Osteocyte (in vitro differentiated cells): Measurements from ENCODE around the gene USP34. TPM values are rescaled to one million over a fixed set of nuclear protein-coding genes. Genes with fewer than 3 reads are reported as not detected.
"Not testable (repeated sequence)": the region's sequence is repeated elsewhere in the genome, so short reads cannot be mapped to it uniquely, and the experiment has no call there.

Experiments
- DNase-seq: peaks from one replicate; pipeline ENCODE4 v3.0.0; 2021; ENCODE audit warnings: mixed read lengths; ENCODE audit not compliant: unreplicated experiment; ENCODE audit errors: extremely low spot score
- H3K27ac Mint-ChIP-seq: one replicate; pipeline ENCODE4 v1.8.0; 2021; ENCODE audit warnings: mild to moderate bottlenecking, mixed read lengths; ENCODE audit not compliant: unreplicated experiment
- H3K27me3 Mint-ChIP-seq: one replicate; pipeline ENCODE4 v1.8.0; 2021; ENCODE audit warnings: mixed read lengths; ENCODE audit not compliant: unreplicated experiment
- H3K36me3 Mint-ChIP-seq: one replicate; pipeline ENCODE4 v1.8.0; 2021; ENCODE audit warnings: mixed read lengths; ENCODE audit not compliant: unreplicated experiment
- H3K4me1 Mint-ChIP-seq: one replicate; pipeline ENCODE4 v1.8.0; 2021; ENCODE audit warnings: mixed read lengths; ENCODE audit not compliant: unreplicated experiment
- H3K4me3 Mint-ChIP-seq: one replicate; pipeline ENCODE4 v1.8.0; 2021; ENCODE audit warnings: mild to moderate bottlenecking, moderate library complexity, mixed read lengths; ENCODE audit not compliant: unreplicated experiment
- H3K9me3 Mint-ChIP-seq: one replicate; pipeline ENCODE4 v1.8.0; 2021; ENCODE audit warnings: mixed read lengths; ENCODE audit not compliant: unreplicated experiment
- total RNA-seq: library from RNA; stranded (reverse); gene quantifications from 2 replicates; pipeline ENCODE4 v1.2.1, GENCODE V29; 2021
- TF ChIP-seq, protein P1 (sequence below): fragments of 200-600 bp; sonication (generic); IDR thresholded peaks from 2 replicates; pipeline ENCODE4 v1.5.0; 2021; ENCODE audit warnings: antibody characterized with exemption, mild to moderate bottlenecking, moderate library complexity

Gene USP34
- total RNA-seq, 1 donor from 2014 or later = 111 TPM

DNA sequence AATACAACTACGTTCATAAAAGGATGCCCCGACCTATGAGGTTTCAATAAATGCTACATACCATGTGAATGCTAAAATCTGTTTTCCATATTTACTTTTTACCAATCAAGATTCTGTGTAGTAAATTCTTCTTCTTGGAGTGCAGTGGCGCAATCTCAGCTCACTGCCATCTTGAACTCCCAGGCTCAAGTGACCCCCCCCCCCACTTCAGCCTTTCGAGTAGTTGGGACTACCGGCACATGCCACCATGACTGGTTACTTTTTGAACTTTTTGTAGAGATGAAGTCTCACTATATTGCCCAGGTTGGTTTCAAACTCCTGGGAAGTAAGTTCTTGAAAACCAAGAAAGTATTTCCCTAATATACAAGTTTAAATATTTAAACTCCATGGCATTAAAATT lies 14.4 kb upstream of the USP34 start:
- H3K9me3 Mint-ChIP-seq = no peaks in the 10 kb centered on the region
- no peak overlapping the region for H3K27ac Mint-ChIP-seq
- peaks cover 52% of the 10 kb centered on the region for H3K36me3 Mint-ChIP-seq
- H3K4me1 Mint-ChIP-seq = no peaks in the 10 kb centered on the region
- H3K27me3 Mint-ChIP-seq = no peaks in the 10 kb centered on the region
- no peak for DNase-seq
- TF ChIP-seq, protein P1, sequence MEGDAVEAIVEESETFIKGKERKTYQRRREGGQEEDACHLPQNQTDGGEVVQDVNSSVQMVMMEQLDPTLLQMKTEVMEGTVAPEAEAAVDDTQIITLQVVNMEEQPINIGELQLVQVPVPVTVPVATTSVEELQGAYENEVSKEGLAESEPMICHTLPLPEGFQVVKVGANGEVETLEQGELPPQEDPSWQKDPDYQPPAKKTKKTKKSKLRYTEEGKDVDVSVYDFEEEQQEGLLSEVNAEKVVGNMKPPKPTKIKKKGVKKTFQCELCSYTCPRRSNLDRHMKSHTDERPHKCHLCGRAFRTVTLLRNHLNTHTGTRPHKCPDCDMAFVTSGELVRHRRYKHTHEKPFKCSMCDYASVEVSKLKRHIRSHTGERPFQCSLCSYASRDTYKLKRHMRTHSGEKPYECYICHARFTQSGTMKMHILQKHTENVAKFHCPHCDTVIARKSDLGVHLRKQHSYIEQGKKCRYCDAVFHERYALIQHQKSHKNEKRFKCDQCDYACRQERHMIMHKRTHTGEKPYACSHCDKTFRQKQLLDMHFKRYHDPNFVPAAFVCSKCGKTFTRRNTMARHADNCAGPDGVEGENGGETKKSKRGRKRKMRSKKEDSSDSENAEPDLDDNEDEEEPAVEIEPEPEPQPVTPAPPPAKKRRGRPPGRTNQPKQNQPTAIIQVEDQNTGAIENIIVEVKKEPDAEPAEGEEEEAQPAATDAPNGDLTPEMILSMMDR = no peak
- H3K4me3 Mint-ChIP-seq = no peak overlapping the region

DNA sequence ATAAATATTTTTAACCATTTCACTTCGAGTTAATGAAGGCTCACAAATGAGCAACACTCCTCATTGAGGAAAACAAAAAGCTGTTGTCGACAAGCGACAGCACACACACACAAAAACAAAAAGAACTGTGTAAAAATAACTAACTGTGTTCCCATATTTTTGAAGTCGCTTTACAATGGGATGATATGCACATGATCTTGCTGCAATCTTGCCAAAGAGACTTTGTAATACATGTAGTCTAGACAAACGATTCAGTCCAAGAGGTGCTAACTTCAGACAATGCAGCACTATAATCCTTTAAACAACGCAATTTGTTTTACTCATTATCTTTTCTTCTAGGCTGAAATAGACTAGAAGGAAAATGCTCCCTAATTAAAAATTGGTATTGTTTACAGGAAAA lies 7.2 kb upstream of the USP34 start:
- no peak overlapping the region for H3K27ac Mint-ChIP-seq
- no peak overlapping the region for H3K4me3 Mint-ChIP-seq
- no peaks in the 10 kb centered on the region for H3K4me1 Mint-ChIP-seq
- H3K27me3 Mint-ChIP-seq = no peaks in the 10 kb centered on the region
- no peak for DNase-seq
- peaks cover 35% of the 10 kb centered on the region for H3K36me3 Mint-ChIP-seq
- TF ChIP-seq, protein P1 = no peak
- no peaks in the 10 kb centered on the region for H3K9me3 Mint-ChIP-seq

DNA sequence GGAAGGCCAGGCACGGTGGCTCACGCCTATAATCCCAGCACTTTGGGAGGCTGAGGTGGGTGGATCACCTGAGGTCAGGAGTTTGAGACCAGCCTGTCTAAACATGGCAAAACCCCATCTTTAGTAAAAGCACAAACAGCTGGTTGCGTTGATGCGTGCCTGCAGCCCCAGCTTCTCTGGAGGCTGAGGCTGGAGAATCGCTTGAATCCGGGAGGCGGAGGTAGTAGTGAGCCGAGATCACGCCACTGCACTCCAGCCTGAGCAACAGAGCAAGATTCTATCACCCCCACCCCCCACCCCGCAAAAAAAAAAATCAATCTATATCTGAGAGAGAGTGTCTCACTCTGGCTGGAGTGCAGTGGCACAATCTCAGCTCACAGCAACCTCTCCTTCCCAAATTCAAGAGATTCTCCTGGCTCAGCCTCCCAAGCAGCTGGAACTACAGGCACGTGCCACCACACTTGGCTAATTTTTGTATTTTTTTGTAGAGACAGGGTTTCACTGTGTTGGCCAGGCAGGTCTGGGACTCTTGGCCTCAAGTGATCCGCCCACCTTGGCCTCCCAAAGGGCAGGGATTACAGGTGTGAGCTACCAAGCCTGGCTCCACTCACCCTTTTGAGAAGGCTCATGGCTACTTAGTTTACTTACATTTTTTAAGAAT lies 6.2 kb upstream of the USP34 start:
- not testable (repeated sequence) for H3K27me3 Mint-ChIP-seq, H3K4me1 Mint-ChIP-seq, H3K9me3 Mint-ChIP-seq, DNase-seq, H3K4me3 Mint-ChIP-seq
- H3K36me3 Mint-ChIP-seq = peaks cover 26% of the 10 kb centered on the region
- H3K27ac Mint-ChIP-seq = peak overlapping the region; percentile 23

- H3K4me3 Mint-ChIP-seq = peak overlapping the region; percentile 99
- peaks cover 26% of the 10 kb centered on the region for H3K4me1 Mint-ChIP-seq
- H3K27me3 Mint-ChIP-seq = no peaks in the 10 kb centered on the region
- no peaks in the 10 kb centered on the region for H3K9me3 Mint-ChIP-seq
- TF ChIP-seq, protein P1 = no peak
- H3K27ac Mint-ChIP-seq = peak overlapping the region; percentile 97
- H3K36me3 Mint-ChIP-seq = peaks cover 5% of the 10 kb centered on the region
- no peak for DNase-seq
Observed at GRCh38 chr2:61471905-61472805, 1.3 kb upstream of the USP34 start.

DNA sequence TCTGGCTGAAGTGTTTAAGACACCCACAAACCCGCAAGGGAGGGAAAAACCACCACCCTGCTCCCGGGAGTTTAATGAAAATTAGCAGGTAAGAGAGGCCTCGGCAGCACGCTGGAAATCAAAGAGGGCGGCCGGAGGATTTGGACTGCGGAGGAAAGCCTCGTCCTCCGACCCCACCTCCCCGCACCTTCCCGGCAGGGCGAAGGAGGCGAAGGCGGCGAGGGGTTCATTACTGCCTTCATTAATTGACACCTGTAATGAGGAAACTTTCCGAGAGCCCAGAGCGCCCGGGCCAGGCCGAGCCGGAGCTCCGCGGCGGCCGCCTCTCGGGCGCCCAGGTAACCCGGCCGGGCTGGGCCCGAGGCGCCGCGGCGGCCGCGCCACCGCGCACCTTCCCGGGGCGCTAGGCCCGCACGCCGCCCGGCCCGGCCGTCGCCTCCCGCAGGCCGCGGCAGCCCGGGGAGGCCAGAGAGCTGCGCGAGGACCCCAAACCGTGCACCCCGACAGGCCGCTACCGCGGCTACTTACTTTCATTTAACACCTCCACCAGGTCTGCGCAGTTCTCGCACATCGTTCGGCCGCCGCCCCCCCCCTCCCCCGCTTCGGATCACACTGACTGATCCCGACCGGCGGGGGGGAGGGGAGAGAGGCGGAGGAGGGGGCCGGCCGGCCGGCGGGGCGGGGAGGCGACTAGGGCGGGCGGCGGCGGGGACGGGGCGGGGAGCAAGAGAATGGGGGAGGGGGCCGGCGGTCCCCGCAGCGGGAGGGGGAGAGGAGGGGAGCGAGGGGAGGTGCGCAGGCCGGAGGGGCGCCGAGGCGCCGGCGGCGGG lies 550 bp downstream of the USP34 start:
- DNase-seq = peak; percentile 91
- Mint-ChIP-seq H3K9me3 (no peaks in the 10 kb centered on the region), H3K4me1 (peaks cover 31% of the 10 kb centered on the region), H3K27ac (peak overlapping the region; percentile 90), H3K27me3 (no peaks in the 10 kb centered on the region), H3K4me3 (peak overlapping the region; percentile 89), H3K36me3 (peaks cover 3% of the 10 kb centered on the region)
- TF ChIP-seq, protein P1 = no peak
